GM19025 (cell line): ENCODE measurements around the gene C4BPA.

Experiments used
- ATAC-seq: cut with Tn5 transposase; IDR thresholded peaks from one replicate; pipeline ENCODE4 v1.9.1; 2021; ENCODE audit warnings: mild to moderate bottlenecking, low read depth, moderate library complexity; ENCODE audit not compliant: unreplicated experiment

C4BPA gene

GRCh38 chr1:207076181-207076955 is 27.7 kb upstream of the C4BPA start:
- ATAC-seq: no peak

GRCh38 chr1:207077012-207077411 is 27.0 kb upstream of the C4BPA start:
- no peak for ATAC-seq

- no peak for ATAC-seq
Measured at GRCh38 chr1:207077470-207078377, 26.3 kb upstream of the C4BPA start.

- no peak for ATAC-seq
Measured at GRCh38 chr1:207078578-207079132, 25.4 kb upstream of the C4BPA start.

GRCh38 chr1:207079706-207080241 is 24.3 kb upstream of the C4BPA start:
- no peak for ATAC-seq

GRCh38 chr1:207081088-207081487 is 22.9 kb upstream of the C4BPA start:
- no peak for ATAC-seq

- ATAC-seq: no peak
Measured at GRCh38 chr1:207081806-207082205, 22.2 kb upstream of the C4BPA start.

GRCh38 chr1:207084232-207084631 is 19.8 kb upstream of the C4BPA start:
- no peak for ATAC-seq

- ATAC-seq: no peak
Measured at GRCh38 chr1:207084701-207085180, 19.3 kb upstream of the C4BPA start.

- ATAC-seq: no peak
Measured at GRCh38 chr1:207085887-207086286, 18.1 kb upstream of the C4BPA start.

- no peak for ATAC-seq
Measured at GRCh38 chr1:207088161-207088560, 15.9 kb upstream of the C4BPA start.

GRCh38 chr1:207088701-207089626 is 15.1 kb upstream of the C4BPA start, which contains the start of gene C4BPB:
C4BPB (plus strand) TSS chr1:207088860; CDS start chr1:207089532, 672 bp downstream.
- ATAC-seq: no peak

- ATAC-seq: no peak
Measured at GRCh38 chr1:207089627-207090355, 14.2 kb upstream of the C4BPA start.

- ATAC-seq: no peak
Measured at GRCh38 chr1:207091200-207091908, 12.7 kb upstream of the C4BPA start.

GRCh38 chr1:207093944-207094343 is 10.1 kb upstream of the C4BPA start:
- ATAC-seq: no peak

GRCh38 chr1:207097871-207098324 is 6.1 kb upstream of the C4BPA start:
- ATAC-seq: peak; percentile 87

GRCh38 chr1:207101720-207102119 is 2.3 kb upstream of the C4BPA start:
- no peak for ATAC-seq

- ATAC-seq: no peak
Measured at GRCh38 chr1:207102146-207102545, 1.9 kb upstream of the C4BPA start.
